ENCODE data around the gene ARHGAP18. TPM values are rescaled to one million over a fixed set of nuclear protein-coding genes. Genes with fewer than 3 reads are reported as not detected.

Gene ARHGAP18
- total RNA-seq, 1 experiment from 2014 or later: 2.4 TPM

GRCh38 chr6:129699659-129700058 lies 10.3 kb downstream of the ARHGAP18 start:
- H4K8ac ChIP-seq (replicated peaks; ENCODE audit: insufficient read length, low read depth, low read length): no peak overlapping the region
- WGBS (ENCODE audit: extremely low coverage, insufficient read length, low lambda C conversion rate): no CpG with 5 or more reads among the region's 2 CpGs
- H2AK5ac ChIP-seq (ENCODE audit: insufficient read length, low read length): no peak overlapping the region
- H2BK12ac ChIP-seq (ENCODE audit: insufficient read length, low read depth, low read length): no peak overlapping the region
- Mint-ChIP-seq H3K4me3 (no peak overlapping the region), H3K27me3 (ENCODE audit: low read depth) (no peaks in the 10 kb centered on the region), H3K27ac (0 out of 7 replicates have a peak overlapping the region, but pooled peaks of 1 of the 3 experiments have one; percentile 12), H3K9me3 (no peaks in the 10 kb centered on the region), H3K4me1 (peaks cover 14 to 17% of the 10 kb centered on the region in 2 experiments), H3K36me3 (ENCODE audit: insufficient read depth in 1 of 3, low read depth in 3 of 3) (no peaks in the 10 kb centered on the region; a peak in 2 of 7 replicates)
- no peak overlapping the region for H2BK15ac ChIP-seq (ENCODE audit: low read depth, low read length)
- no peaks in the 10 kb centered on the region for H3K23me2 ChIP-seq (ENCODE audit: insufficient read length, low read depth, low read length, poor library complexity, severe bottlenecking)
- no peaks in the 10 kb centered on the region for H3K9me3 ChIP-seq (ENCODE audit: control insufficient read depth, low read depth, low read length)
- H3K18ac ChIP-seq (ENCODE audit: insufficient read length, low read depth, low read length): no peak overlapping the region
- no peak overlapping the region for H2BK5ac ChIP-seq (ENCODE audit: insufficient read length, low read length)
- no peak overlapping the region for H2AFZ ChIP-seq (ENCODE audit: low read length)
- H3K4me2 ChIP-seq (ENCODE audit: insufficient read depth, insufficient read length, low read length): no peak overlapping the region
- H3K56ac ChIP-seq (ENCODE audit: insufficient read length, low read depth, low read length): no peak overlapping the region
- no peak for DNase-seq
- H3K27me3 ChIP-seq (ENCODE audit: insufficient read depth, low read length): no peaks in the 10 kb centered on the region
- no peak overlapping the region for H3T11ph ChIP-seq (ENCODE audit: low read length)
- H4K91ac ChIP-seq (ENCODE audit: insufficient read length, low read depth, low read length): no peak overlapping the region
- no peaks in the 10 kb centered on the region for H3K4me1 ChIP-seq (ENCODE audit: insufficient read depth, low read length)
- no peak overlapping the region for H3K27ac ChIP-seq (ENCODE audit: insufficient read length, low read depth, low read length)
- no peak overlapping the region for H4K5ac ChIP-seq (ENCODE audit: insufficient read length, low read depth, low read length)
- no peaks in the 10 kb centered on the region for H3K79me1 ChIP-seq (ENCODE audit: insufficient read depth, low read depth, low read length, poor library complexity, severe bottlenecking)
- H3K14ac ChIP-seq (ENCODE audit: insufficient read depth, low read length): no peak overlapping the region
- no peak overlapping the region for H2BK120ac ChIP-seq (ENCODE audit: low read depth, low read length, poor library complexity, severe bottlenecking)
- no peaks in the 10 kb centered on the region for H3K79me2 ChIP-seq (ENCODE audit: insufficient read depth, low read length)
- no peak overlapping the region for H3K4ac ChIP-seq (ENCODE audit: low read depth, low read length)
- H4K20me1 ChIP-seq (ENCODE audit: control insufficient read depth, insufficient read depth, insufficient read length): no peaks in the 10 kb centered on the region
- no peak overlapping the region for H3K9ac ChIP-seq (ENCODE audit: extremely low read depth, insufficient read length, low read length)
- TF ChIP-seq CTCF (conservative IDR thresholded peaks at IDR 0.05): no peak
- H3K23ac ChIP-seq (ENCODE audit: insufficient read length, low read depth, low read length): no peak overlapping the region
- H2BK20ac ChIP-seq (ENCODE audit: low read depth, low read length, poor library complexity, severe bottlenecking): no peak overlapping the region
